ENCODE results near the gene ALOX5AP. TPM values are rescaled to one million over a fixed set of nuclear protein-coding genes. Genes with fewer than 3 reads are reported as not detected.

ALOX5AP gene
- polyA plus RNA-seq, 1 experiment: 0.11 TPM

DNA sequence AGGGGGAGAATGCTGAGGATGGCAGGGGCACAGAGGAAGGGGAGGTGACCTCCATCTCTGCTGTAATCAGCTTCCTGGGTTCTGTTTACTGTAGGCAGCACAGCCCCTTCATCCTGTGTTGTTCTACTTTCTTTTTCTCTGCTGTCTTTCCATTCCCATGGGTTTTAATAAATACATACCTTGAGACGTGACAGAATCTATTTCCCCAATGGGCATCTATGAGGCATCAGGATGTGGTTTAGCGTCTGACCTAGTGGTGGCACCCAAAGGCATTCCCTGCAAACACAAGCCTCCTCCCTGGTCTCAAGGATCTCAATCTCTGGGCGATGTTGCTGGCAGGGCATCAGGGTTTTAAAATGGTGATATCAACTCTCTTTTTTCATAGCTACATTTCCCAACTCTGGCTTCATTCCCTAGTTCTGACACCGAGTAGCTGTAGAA lies 60.8 kb downstream of the ALOX5AP start:
- H3K36me3 ChIP-seq (ENCODE audit: control insufficient read depth, insufficient read depth, low read length): no peaks in the 10 kb centered on the region
- CTCF ChIA-PET: interaction anchor here (0.8 to 1.8 kb wide), 3 partner anchors 12 to 114 kb away, joined by 3 to 6 read pairs (median 4); no protein-coding TSS in a partner anchor
- TF ChIP-seq, protein P1, sequence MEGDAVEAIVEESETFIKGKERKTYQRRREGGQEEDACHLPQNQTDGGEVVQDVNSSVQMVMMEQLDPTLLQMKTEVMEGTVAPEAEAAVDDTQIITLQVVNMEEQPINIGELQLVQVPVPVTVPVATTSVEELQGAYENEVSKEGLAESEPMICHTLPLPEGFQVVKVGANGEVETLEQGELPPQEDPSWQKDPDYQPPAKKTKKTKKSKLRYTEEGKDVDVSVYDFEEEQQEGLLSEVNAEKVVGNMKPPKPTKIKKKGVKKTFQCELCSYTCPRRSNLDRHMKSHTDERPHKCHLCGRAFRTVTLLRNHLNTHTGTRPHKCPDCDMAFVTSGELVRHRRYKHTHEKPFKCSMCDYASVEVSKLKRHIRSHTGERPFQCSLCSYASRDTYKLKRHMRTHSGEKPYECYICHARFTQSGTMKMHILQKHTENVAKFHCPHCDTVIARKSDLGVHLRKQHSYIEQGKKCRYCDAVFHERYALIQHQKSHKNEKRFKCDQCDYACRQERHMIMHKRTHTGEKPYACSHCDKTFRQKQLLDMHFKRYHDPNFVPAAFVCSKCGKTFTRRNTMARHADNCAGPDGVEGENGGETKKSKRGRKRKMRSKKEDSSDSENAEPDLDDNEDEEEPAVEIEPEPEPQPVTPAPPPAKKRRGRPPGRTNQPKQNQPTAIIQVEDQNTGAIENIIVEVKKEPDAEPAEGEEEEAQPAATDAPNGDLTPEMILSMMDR (IDR thresholded peaks at IDR 0.05; ENCODE audit: insufficient read depth, low read depth, low read length): 0 out of 2 replicates have a peak, but pooled peaks have one; percentile 5
- no peak for DNase-seq (ENCODE audit: low read depth)
- H3K4me3 ChIP-seq (ENCODE audit: low read depth, low read length): no peak overlapping the region
- no peaks in the 10 kb centered on the region for H3K27me3 ChIP-seq (ENCODE audit: control insufficient read depth, insufficient read depth, low read length)
- POLR2A ChIA-PET: interaction anchor here (0.8 kb wide), 1 partner anchor 105 kb away, joined by 3 read pairs; no protein-coding TSS in a partner anchor

GRCh38 chr13:30796631-30797601 lies 61.6 kb downstream of the ALOX5AP start:
- ChIA-PET CTCF (interaction anchor here (0.8 to 2.0 kb wide), 4 partner anchors 11 to 116 kb away, joined by 3 to 6 read pairs (median 4); no protein-coding TSS in a partner anchor), POLR2A (interaction anchor here (0.6 to 0.8 kb wide), 2 partner anchors 106 to 181 kb away, joined by 3 read pairs; no protein-coding TSS in a partner anchor)
- TF ChIP-seq, protein P1 (IDR thresholded peaks at IDR 0.05; ENCODE audit: insufficient read depth, low read depth, low read length): no peak
- H3K27me3 ChIP-seq (ENCODE audit: control insufficient read depth, insufficient read depth, low read length): no peaks in the 10 kb centered on the region
- no peak for DNase-seq (ENCODE audit: low read depth)
- no peak overlapping the region for H3K4me3 ChIP-seq (ENCODE audit: low read depth, low read length)
- no peaks in the 10 kb centered on the region for H3K36me3 ChIP-seq (ENCODE audit: control insufficient read depth, insufficient read depth, low read length)

DNA sequence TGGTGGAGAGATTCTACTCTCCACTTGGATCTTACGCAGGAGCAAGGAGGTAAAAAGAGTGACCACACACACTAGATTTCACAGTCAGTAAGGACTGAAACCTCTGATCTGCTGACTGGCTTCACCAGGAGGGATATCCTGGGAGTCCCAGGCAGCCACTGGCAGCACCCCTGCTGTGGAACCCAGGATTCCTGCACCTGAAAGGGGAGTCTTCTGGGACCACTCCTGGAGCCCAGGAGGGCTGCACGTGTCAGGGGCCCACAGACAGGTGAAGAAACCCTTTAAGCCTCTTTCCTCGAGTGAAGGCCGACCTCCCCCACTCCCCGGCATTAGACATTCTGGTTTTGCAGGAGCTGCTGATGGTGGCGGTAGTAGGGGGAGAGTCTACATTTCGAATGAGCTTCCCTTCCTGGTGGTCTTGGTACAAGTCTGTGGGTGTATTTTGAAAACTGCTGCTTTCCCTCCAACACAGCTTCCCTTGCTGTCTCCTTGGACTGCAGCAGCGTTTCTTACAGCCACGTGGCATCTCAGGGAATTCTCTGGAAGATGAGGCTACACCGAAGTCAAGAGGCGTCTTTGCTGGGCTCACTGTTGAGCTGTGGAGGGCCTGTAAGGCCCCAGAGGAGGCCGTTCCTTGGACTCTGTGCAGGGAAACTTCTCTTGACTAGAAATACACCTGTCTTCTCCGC lies 62.6 kb downstream of the ALOX5AP start:
- ChIA-PET POLR2A (no interaction called here), CTCF (interaction anchor here (0.8 to 2.0 kb wide), 7 partner anchors 9 to 672 kb away, joined by 3 to 9 read pairs (median 4); no protein-coding TSS in a partner anchor)
- no peak overlapping the region for H3K4me3 ChIP-seq (ENCODE audit: low read depth, low read length)
- DNase-seq (ENCODE audit: low read depth): no peak
- no peaks in the 10 kb centered on the region for H3K27me3 ChIP-seq (ENCODE audit: control insufficient read depth, insufficient read depth, low read length)
- H3K36me3 ChIP-seq (ENCODE audit: control insufficient read depth, insufficient read depth, low read length): no peaks in the 10 kb centered on the region
- TF ChIP-seq, protein P1 (IDR thresholded peaks at IDR 0.05; ENCODE audit: insufficient read depth, low read depth, low read length): no peak

DNA sequence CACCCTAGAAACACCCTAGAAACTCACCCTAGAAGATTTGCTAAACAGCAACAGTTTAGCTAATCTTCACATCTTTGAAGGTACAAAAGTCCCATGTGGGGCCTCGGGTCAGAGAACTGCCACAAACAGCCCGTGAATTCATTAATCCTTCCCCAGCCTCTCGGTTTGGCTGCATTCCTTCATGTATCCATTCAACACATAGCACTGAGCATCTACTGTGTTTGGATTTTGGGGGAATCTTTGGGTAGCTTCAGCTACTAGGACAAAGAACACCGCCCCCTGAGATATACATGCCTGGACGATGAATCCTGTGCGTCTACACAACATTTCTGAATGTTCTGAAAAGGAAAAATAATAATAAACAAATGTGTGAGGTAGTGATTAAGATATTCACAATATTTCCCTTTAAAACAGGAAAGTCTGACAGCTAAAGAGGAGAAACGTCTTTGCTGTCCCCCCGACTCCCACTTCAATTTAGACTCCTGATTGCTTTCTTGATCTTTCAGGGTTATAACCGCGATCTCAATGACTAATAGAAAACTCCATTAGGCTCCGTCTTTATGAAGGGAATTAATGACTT lies 63.5 kb downstream of the ALOX5AP start:
- POLR2A ChIA-PET: no interaction called here
- Histone ChIP-seq H3K4me3 (ENCODE audit: low read depth, low read length) (no peak overlapping the region), H3K36me3 (ENCODE audit: control insufficient read depth, insufficient read depth, low read length) (no peaks in the 10 kb centered on the region), H3K27me3 (ENCODE audit: control insufficient read depth, insufficient read depth, low read length) (no peaks in the 10 kb centered on the region)
- TF ChIP-seq, protein P1 (IDR thresholded peaks at IDR 0.05; ENCODE audit: insufficient read depth, low read depth, low read length): no peak
- CTCF ChIA-PET: interaction anchor here (0.8 to 2.0 kb wide), 6 partner anchors 8 to 673 kb away, joined by 3 to 9 read pairs (median 4); no protein-coding TSS in a partner anchor
- DNase-seq (ENCODE audit: low read depth): no peak
